Measurements from ENCODE around the gene SSNA1. TPM values are rescaled to one million over a fixed set of nuclear protein-coding genes. Genes with fewer than 3 reads are reported as not detected.
A peak's percentile ranks its signal among the peaks of the same experiment; 100 is the strongest.

SSNA1 gene
- total RNA-seq, 2 donors from 2014 or later, result 114 to 124 TPM

DNA sequence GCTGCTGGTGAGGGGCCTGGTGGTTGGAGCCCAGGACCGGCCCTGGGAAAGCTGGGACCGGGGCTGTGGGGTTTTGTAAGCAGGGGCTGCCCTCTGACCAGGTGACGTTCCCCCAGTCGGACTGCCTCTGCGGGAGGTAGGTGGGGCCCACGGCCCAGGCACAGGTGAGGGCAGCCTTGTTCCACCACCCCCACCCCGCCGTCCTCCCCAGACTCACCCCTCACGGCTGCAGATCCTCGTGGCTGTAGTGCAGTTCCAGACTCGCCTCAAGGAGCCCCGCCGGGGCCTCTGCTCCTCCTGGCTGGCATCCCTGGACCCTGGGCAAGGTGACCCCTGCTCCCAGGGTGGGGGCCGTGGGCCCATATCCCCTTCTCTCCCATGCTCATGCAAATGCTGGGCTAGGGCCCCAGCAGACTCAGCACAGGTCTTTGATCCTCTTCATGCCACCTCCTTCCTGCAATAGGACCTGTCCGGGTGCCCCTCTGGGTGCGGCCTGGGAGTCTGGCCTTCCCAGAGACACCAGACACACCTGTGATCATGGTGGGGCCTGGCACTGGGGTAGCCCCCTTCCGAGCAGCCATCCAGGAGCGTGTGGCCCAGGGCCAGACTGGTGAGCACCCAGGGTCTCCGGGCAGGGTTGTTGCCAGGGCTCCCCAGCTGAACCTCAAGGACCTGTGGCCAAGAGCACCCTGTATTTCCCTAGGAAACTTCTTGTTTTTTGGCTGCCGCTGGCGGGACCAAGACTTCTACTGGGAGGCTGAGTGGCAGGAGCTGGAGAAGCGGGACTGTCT lies 26.9 kb downstream of the SSNA1 start:
- Histone ChIP-seq H3K27ac (no peak overlapping the region), H3K4me3 (no peak overlapping the region), H3K9me3 (no peaks in the 10 kb centered on the region), H3K4me1 (replicated peaks) (peaks cover 5% of the 10 kb centered on the region), H3K27me3 (replicated peaks; ENCODE audit: insufficient read depth) (no peaks in the 10 kb centered on the region), H3K36me3 (no peaks in the 10 kb centered on the region)
- intact Hi-C loops (cut with DNase I), result no loop called here
- TF ChIP-seq, protein P1, sequence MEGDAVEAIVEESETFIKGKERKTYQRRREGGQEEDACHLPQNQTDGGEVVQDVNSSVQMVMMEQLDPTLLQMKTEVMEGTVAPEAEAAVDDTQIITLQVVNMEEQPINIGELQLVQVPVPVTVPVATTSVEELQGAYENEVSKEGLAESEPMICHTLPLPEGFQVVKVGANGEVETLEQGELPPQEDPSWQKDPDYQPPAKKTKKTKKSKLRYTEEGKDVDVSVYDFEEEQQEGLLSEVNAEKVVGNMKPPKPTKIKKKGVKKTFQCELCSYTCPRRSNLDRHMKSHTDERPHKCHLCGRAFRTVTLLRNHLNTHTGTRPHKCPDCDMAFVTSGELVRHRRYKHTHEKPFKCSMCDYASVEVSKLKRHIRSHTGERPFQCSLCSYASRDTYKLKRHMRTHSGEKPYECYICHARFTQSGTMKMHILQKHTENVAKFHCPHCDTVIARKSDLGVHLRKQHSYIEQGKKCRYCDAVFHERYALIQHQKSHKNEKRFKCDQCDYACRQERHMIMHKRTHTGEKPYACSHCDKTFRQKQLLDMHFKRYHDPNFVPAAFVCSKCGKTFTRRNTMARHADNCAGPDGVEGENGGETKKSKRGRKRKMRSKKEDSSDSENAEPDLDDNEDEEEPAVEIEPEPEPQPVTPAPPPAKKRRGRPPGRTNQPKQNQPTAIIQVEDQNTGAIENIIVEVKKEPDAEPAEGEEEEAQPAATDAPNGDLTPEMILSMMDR (IDR thresholded peaks at IDR 0.05), result no peak
- TF ChIP-seq POLR2AphosphoS5 (IDR thresholded peaks at IDR 0.05) (no peak), POLR2A (IDR thresholded peaks at IDR 0.05) (no peak)
- no peak for DNase-seq (ENCODE audit: low spot score)
- 93% methylated on average over 22 of the region's 22 CpGs for WGBS

DNA sequence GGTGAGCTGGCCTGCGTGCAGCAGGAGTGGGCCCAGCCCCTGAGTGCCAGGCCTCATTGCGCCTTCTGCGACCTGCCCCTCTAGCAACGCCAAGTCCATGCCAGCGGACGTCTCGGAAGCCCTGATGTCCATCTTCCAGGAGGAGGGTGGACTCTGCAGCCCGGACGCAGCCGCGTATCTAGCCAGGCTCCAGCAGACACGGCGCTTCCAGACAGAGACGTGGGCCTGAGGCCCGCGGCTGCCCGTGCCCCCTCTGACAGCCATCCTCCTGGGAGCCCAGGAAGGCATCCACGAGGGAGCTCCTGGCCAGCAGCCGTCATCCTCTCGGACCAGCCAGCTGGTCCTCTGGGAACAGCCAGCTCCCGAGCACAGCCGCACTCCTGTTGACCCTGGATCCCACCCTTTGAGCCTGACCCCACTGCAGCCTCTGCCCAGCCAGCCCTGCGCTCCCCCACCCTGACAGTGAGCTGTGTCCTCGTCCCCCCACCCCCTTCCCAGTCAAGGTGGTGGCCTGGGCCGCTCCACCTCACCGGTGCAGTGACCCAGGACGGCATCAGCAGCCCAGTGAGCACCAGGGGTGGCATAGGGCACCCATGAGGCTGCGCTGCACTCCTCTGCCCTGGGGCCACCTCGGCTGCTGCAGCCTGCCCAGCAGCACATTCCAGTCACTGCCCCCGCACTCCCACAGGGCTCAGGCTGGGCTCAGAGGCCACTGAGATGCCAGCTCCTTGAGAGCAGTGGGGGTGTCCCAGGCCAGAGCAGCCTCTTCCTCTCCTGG lies 27.9 kb downstream of the SSNA1 start:
- Histone ChIP-seq H3K27me3 (replicated peaks; ENCODE audit: insufficient read depth) (no peaks in the 10 kb centered on the region), H3K4me1 (replicated peaks) (peaks cover 5% of the 10 kb centered on the region), H3K9me3 (no peaks in the 10 kb centered on the region), H3K4me3 (no peak overlapping the region), H3K27ac (peak overlapping the region; percentile 72 to 79), H3K36me3 (no peaks in the 10 kb centered on the region)
- intact Hi-C loops (cut with DNase I), result no loop called here
- DNase-seq (ENCODE audit: low spot score), result no peak
- 92% methylated on average over 28 of the region's 30 CpGs for WGBS
- TF ChIP-seq POLR2AphosphoS5 (IDR thresholded peaks at IDR 0.05) (no peak), POLR2A (IDR thresholded peaks at IDR 0.05) (no peak)
- TF ChIP-seq, protein P1 (IDR thresholded peaks at IDR 0.05), result no peak

DNA sequence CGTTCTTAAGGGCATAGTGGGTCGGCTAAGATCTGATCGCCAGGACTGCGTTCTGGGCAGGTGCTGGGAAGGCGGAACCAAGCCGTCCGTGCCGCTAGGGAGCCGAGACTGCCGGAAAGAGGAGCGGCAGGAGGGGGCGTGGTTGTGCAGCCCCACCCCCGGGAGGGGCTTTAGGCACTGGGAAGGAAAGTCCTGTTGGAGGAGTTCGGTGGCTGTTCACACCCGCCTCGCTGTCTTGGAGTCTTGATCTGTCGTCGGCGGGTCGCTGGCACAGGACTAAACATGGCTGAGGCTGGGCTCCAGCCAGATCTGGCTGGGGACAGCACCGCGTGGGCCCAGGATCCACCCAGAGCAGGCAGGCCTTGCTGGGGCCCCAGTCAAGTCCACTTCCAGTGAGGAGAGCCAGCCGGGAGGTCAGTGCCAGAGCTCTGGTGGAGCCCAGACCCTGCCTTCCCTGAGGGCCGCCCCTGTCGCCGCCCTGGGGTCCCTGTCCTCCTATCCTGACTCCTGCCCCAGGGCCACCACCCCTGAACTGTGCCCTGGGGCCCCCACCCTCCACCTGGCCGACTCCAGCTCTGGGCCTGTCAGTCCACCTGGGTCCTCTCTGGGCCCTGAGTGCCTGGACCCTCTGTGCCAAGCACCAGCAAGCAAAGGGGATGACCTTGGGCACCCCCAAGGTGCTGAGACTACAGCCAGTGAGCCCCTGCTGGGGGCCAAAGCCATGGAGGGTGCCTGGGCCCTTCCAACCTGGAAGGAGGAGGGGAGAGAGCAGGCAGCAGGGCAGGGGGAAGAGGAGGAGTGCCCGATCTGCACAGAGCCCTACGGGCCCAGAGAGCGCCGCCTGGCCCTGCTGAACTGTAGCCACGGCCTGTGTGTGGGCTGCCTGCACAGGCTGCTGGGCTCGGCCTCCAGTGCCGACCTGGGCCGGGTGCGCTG lies 29.1 kb downstream of the SSNA1 start:
- peak overlapping the region; percentile 72 to 79 for H3K27ac ChIP-seq

DNA sequence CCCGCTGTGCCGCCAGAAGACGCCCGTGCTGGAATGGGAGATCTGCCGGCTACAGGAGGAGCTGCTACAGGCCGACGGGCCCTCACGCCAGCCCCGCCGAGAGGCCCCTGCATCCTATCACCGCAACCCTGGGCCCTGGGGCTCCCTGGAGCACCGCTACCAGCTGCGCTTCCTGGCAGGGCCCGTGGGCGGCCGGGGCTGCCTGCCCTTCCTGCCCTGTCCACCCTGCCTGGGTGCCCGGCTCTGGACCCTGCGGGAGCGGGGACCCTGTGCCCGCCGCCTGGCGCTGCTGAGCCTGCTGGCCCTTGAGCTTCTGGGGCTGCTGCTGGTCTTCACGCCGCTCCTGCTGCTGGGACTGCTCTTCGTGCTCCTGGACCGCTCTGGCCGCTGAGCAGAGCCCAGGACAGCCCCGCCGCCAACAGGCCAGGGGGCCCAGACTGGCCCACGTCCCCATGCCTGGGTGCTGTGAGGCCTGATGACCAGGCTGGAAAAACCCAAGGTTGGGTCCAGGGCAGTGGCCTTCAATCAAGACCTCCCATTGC lies 29.8 kb downstream of the SSNA1 start:
- H3K4me3 ChIP-seq, result peak overlapping the region in 1 of 2 donors; percentile 32
- WGBS, result 89% methylated on average over 30 of the region's 30 CpGs
- no peak for TF ChIP-seq POLR2A (IDR thresholded peaks at IDR 0.05)
- TF ChIP-seq, protein P1 (IDR thresholded peaks at IDR 0.05), result no peak
- no peak for TF ChIP-seq POLR2AphosphoS5 (IDR thresholded peaks at IDR 0.05)
- H3K36me3 ChIP-seq, result no peaks in the 10 kb centered on the region
- no peak for DNase-seq (ENCODE audit: low spot score)
- H3K27me3 ChIP-seq (replicated peaks; ENCODE audit: insufficient read depth), result no peaks in the 10 kb centered on the region
- no peaks in the 10 kb centered on the region for H3K9me3 ChIP-seq
- intact Hi-C loops (cut with DNase I), result no loop called here
- H3K27ac ChIP-seq, result peak overlapping the region; percentile 72 to 79
- H3K4me1 ChIP-seq (replicated peaks), result peaks cover 5% of the 10 kb centered on the region

More for the DNA sequence above, 29.1 kb downstream of the SSNA1 start:
- H3K9me3 ChIP-seq, result no peaks in the 10 kb centered on the region
- TF ChIP-seq POLR2A (IDR thresholded peaks at IDR 0.05) (peak; percentile 82), POLR2AphosphoS5 (IDR thresholded peaks at IDR 0.05) (peak; percentile 90)
- TF ChIP-seq, protein P1 (IDR thresholded peaks at IDR 0.05), result peak in 2 of 4 experiments; percentile 39 to 56
- intact Hi-C loops (cut with DNase I), result no loop called here
- no peaks in the 10 kb centered on the region for H3K27me3 ChIP-seq (replicated peaks; ENCODE audit: insufficient read depth)
- peak overlapping the region; percentile 20 to 32 for H3K4me3 ChIP-seq
- peak; percentile 91 for DNase-seq (ENCODE audit: low spot score)
- 41% methylated on average over 35 of the region's 36 CpGs for WGBS
- no peaks in the 10 kb centered on the region for H3K36me3 ChIP-seq
- H3K4me1 ChIP-seq (replicated peaks), result peaks cover 5% of the 10 kb centered on the region
